ENCODE data around the gene CEACAM4.

GRCh38 chr19:41616792-41617621 lies 9.9 kb downstream of the CEACAM4 start:
- TF ChIP-seq POLR2AphosphoS5 (IDR thresholded peaks at IDR 0.05): no peak
- no peak for TF ChIP-seq CTCF (IDR thresholded peaks at IDR 0.05)
- TF ChIP-seq POLR2A (IDR thresholded peaks at IDR 0.05): no peak

Measured in breast epithelium (tissue), 3 donors.